ENCODE data around the gene RYK. TPM values are rescaled to one million over a fixed set of nuclear protein-coding genes. Genes with fewer than 3 reads are reported as not detected.

RYK gene
- total RNA-seq, 1 experiment from 2014 or later, result 60.6 TPM

DNA sequence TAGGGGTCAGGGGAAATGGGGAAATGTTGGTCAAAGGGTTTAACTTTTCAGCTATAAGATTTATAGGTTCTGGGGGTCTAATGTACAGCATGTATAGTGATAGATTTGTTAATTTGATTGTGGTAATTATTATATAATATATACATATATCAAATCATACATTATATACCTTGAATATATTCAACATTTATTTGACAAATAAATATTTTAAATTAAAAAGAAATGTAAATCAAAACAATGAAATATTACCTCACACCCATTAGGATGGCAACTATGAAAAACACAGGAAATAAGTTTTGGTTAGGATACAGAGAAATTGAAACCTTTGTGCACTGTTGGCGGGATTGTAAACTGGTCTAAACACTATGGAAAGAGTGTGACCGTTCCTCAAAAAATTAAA lies 135.9 kb downstream of the RYK start:
- H3K4me3 Mint-ChIP-seq, result no peak overlapping the region
- no peaks in the 10 kb centered on the region for H3K79me1 ChIP-seq (ENCODE audit: insufficient read depth, low read depth, low read length, poor library complexity, severe bottlenecking)
- H3K27ac Mint-ChIP-seq, result no peak overlapping the region
- no peak overlapping the region for H3K27ac ChIP-seq (ENCODE audit: insufficient read length, low read depth, low read length)
- TF ChIP-seq CTCF (conservative IDR thresholded peaks at IDR 0.05), result no peak
- DNase-seq, result no peak
- no peaks in the 10 kb centered on the region; a peak in 1 of 7 replicates for H3K36me3 Mint-ChIP-seq (ENCODE audit: insufficient read depth in 1 of 3, low read depth in 3 of 3)
- H4K8ac ChIP-seq (replicated peaks; ENCODE audit: insufficient read length, low read depth, low read length), result no peak overlapping the region
- no peak overlapping the region for H2AK5ac ChIP-seq (ENCODE audit: insufficient read length, low read length)
- H3K23me2 ChIP-seq (ENCODE audit: insufficient read length, low read depth, low read length, poor library complexity, severe bottlenecking), result no peaks in the 10 kb centered on the region
- no peak overlapping the region for H3T11ph ChIP-seq (ENCODE audit: low read length)
- no peak overlapping the region for H3K9ac ChIP-seq (ENCODE audit: extremely low read depth, insufficient read length, low read length)
- no peak overlapping the region for H2BK20ac ChIP-seq (ENCODE audit: low read depth, low read length, poor library complexity, severe bottlenecking)
- no peaks in the 10 kb centered on the region; the same call in 1 of the 2 replicates for H3K27me3 Mint-ChIP-seq (ENCODE audit: low read depth)
- H3K56ac ChIP-seq (ENCODE audit: insufficient read length, low read depth, low read length), result no peak overlapping the region
- no peak overlapping the region for H4K5ac ChIP-seq (ENCODE audit: insufficient read length, low read depth, low read length)
- H4K91ac ChIP-seq (ENCODE audit: insufficient read length, low read depth, low read length), result no peak overlapping the region
- H3K4me1 Mint-ChIP-seq, result peaks cover 5 to 10% of the 10 kb centered on the region in 2 experiments
- no peaks in the 10 kb centered on the region for H3K27me3 ChIP-seq (ENCODE audit: insufficient read depth, low read length)
- no peaks in the 10 kb centered on the region for H3K9me3 ChIP-seq (ENCODE audit: control insufficient read depth, low read depth, low read length)
- peaks cover 8 to 11% of the 10 kb centered on the region in 2 experiments for H3K9me3 Mint-ChIP-seq
- H3K4me1 ChIP-seq (ENCODE audit: insufficient read depth, low read length), result no peaks in the 10 kb centered on the region
- H3K4me2 ChIP-seq (ENCODE audit: insufficient read depth, insufficient read length, low read length), result no peak overlapping the region
- H2AFZ ChIP-seq (ENCODE audit: low read length), result no peak overlapping the region
- WGBS (ENCODE audit: extremely low coverage, insufficient read length, low lambda C conversion rate), result no CpG with 5 or more reads among the region's 2 CpGs
- no peak overlapping the region for H3K4ac ChIP-seq (ENCODE audit: low read depth, low read length)
- H2BK120ac ChIP-seq (ENCODE audit: low read depth, low read length, poor library complexity, severe bottlenecking), result no peak overlapping the region
- H2BK12ac ChIP-seq (ENCODE audit: insufficient read length, low read depth, low read length), result no peak overlapping the region
- H2BK15ac ChIP-seq (ENCODE audit: low read depth, low read length), result no peak overlapping the region
- H3K79me2 ChIP-seq (ENCODE audit: insufficient read depth, low read length), result no peaks in the 10 kb centered on the region
- no peak overlapping the region for H3K14ac ChIP-seq (ENCODE audit: insufficient read depth, low read length)
- H2BK5ac ChIP-seq (ENCODE audit: insufficient read length, low read length), result no peak overlapping the region
- no peak overlapping the region for H3K18ac ChIP-seq (ENCODE audit: insufficient read length, low read depth, low read length)
- no peak overlapping the region for H3K23ac ChIP-seq (ENCODE audit: insufficient read length, low read depth, low read length)
- H4K20me1 ChIP-seq (ENCODE audit: control insufficient read depth, insufficient read depth, insufficient read length), result no peaks in the 10 kb centered on the region
